CD4-positive, alpha-beta T cell treated with Interleukin-4 for 4 hours (primary cell): ENCODE results near the gene GPAM.
"Not testable (repeated sequence)": the region's sequence is repeated elsewhere in the genome, so short reads cannot be mapped to it uniquely, and the experiment has no call there.

Experiments used
- DNase-seq: peaks from one replicate; pipeline ENCODE4 v3.0.0-alpha.2; 2020

The GPAM gene

DNA sequence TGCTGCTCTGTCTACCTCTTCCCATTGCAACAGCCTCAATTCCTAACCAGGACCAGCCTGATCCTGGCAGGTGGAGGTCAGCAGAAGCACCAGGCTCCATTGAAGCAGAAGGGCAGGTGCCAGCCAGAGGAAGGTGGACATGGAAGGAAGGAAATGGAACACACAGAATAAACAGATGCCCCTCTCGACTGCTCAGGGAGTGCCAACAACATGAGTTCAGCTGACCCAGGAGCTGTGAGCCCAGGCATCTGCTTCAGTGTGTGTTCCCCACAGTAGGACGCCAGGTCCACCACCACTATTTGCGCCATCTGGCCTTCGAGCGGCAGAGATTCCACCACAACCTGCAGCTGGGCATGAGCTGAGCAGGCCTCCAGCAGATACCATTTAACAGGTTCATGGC, 56.7 kb downstream of the GPAM start:
- DNase-seq: no peak

DNA sequence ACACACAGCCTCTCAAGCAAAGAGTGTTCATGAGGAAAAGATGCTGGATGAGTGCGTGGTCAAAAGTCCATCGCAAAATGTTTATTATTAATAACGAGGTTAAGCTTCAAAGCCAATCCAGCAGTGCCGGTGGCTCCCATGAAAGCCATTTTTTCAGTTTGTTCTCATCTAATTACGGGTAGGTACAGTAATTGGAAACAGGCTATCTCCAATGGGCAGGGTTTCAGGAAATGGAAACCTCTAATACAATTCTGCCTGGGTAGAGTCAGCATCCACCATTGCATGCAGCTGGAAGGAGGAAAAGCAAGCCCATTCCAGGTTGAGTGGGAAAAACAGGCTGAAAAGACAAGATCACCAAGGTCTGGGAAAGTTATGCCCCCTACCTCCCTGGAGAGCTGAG, 57.4 kb downstream of the GPAM start:
- DNase-seq: no peak

DNA sequence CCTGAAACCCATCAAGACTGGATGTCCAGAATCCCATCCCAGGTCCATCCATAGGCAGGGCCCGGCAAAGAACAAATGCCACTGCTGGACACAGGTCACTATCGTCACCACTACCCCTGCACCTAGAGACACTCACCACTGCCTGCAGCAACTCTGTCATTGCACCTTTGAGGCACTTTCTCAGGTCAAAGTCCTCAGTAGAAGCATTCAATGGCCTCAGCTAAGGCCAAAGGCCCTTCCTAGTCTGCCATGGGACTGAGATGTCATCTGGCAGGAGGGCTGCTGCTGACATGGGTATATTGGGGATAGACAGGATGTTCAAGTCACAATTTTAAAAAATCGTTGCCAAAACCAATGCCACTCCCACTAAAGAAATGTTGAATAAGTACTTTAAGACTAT, 58.7 kb downstream of the GPAM start:
- no peak for DNase-seq

DNA sequence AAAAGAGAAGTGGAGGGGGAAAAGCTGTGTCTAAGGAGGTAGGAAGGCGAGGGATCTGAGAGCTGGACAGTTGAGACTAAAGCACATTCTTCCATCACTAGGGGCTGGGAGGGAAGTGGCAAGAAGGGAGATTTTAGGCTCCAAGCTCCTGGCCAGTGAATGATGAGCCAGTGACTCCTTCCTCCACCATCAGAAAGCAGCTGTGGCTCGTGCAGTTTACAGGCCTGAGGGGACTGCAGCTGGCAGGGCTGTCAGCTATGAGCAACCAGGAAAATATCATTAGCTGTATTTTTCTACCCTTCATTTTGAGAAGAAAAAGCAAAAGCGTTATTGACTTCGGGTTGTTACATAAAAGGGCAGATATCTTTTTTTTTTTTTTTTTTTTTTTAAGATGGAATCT, 60.7 kb downstream of the GPAM start:
- DNase-seq: no peak

DNA sequence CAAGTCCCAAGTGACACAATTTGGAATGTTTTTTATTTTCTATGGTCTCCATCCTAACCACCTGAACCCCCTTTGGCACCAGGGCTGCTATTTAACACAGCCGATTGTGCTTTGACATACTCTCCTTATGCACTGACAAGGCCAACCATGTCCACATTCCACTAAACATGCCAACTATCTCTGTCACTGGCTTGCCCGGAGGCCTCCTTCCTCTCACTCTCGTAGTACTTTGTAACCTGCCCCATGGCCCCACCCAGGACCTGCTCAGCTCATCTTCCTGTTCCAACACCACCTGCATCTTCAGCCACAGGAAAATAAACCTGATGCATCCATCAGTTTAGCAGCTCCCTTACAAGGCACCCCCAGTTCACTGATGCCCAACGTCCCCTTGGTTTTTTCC, 63.1 kb downstream of the GPAM start:
- DNase-seq: no peak

GRCh38 chr10:112115781-112116385, 67.7 kb downstream of the GPAM start:
- DNase-seq: peak; percentile 27

- not testable (repeated sequence) for DNase-seq
Measured at GRCh38 chr10:112109779-112110178, 73.8 kb downstream of the GPAM start.
